ENCODE results near the gene TMEM161B.
"Not testable (repeated sequence)": the region's sequence is repeated elsewhere in the genome, so short reads cannot be mapped to it uniquely, and the experiment has no call there.

TMEM161B gene

GRCh38 chr5:88177486-88177885 is 91.2 kb downstream of the TMEM161B start:
- DNase-seq, result not testable (repeated sequence)

GRCh38 chr5:88172847-88173758 is 95.5 kb downstream of the TMEM161B start:
- no peak for DNase-seq

- no peak for DNase-seq
These were observed 109.1 kb downstream of the TMEM161B start for GRCh38 chr5:88159591-88159990.

- no peak for DNase-seq
These were observed 110.6 kb downstream of the TMEM161B start for GRCh38 chr5:88158056-88158455.

GRCh38 chr5:88154891-88155290 is 113.8 kb downstream of the TMEM161B start:
- no peak for DNase-seq

- no peak for DNase-seq
These were observed 117.9 kb downstream of the TMEM161B start for GRCh38 chr5:88150747-88151146.

- DNase-seq, result no peak
These were observed 122.8 kb downstream of the TMEM161B start for GRCh38 chr5:88145611-88146467.

- no peak for DNase-seq
These were observed 123.4 kb downstream of the TMEM161B start for GRCh38 chr5:88145221-88145610.

Data from NCI-H345 (cell line).